Right lobe of liver (tissue), 4 donors: ENCODE results near the gene LDLRAD4.

ENCODE experiments used
- CTCF ChIP-seq, 4 donors: fragments of 200-600 bp in 3 of 4; fragments of 450-650 bp in 1 of 4; IDR thresholded peaks; one replicate each; pipeline versions ENCODE4 v1.5.1 to v1.8.0; 2016 to 2022; ENCODE audit warnings: antibody characterized with exemption in 4 of 4, mild to moderate bottlenecking in 2 of 4
- POLR2A ChIP-seq: fragments of 450-650 bp; IDR thresholded peaks from one replicate; pipeline ENCODE4 v1.6.1; 2017; ENCODE audit warnings: antibody characterized with exemption, mild to moderate bottlenecking
- donor health status: DM: no; HTN: no; CAD: no.
- donor health status: DM: no; HTN: no; CAD: no.
- donor health status: DM: no; HTN: yes; CAD: no.

- TF ChIP-seq CTCF (IDR thresholded peaks at IDR 0.05) (no peak), POLR2A (no peak)
Measured at GRCh38 chr18:13266218-13267100, 47.9 kb downstream of the LDLRAD4 start.
